Peyer's patch (tissue), 4 donors: ENCODE measurements around the gene CISD3.

Source experiments
- POLR2A ChIP-seq, 2 donors: fragments of 450-650 bp; IDR thresholded peaks; one replicate each; pipeline ENCODE4 v1.5.1; 2017; ENCODE audit warnings: antibody characterized with exemption in 2 of 2, mild to moderate bottlenecking in 2 of 2, moderate library complexity in 2 of 2
- TF ChIP-seq, protein P1 (sequence below), 6 experiments: fragments of 450-650 bp in 4 of 6; fragments of 200-600 bp in 2 of 6; sonication (generic) in 1 of 6; IDR thresholded peaks; one replicate each; pipeline ENCODE4 v1.5.1; 2017 to 2019; ENCODE audit warnings: antibody characterized with exemption in 6 of 6, mild to moderate bottlenecking in 3 of 6, moderate library complexity in 1 of 6

DNA sequence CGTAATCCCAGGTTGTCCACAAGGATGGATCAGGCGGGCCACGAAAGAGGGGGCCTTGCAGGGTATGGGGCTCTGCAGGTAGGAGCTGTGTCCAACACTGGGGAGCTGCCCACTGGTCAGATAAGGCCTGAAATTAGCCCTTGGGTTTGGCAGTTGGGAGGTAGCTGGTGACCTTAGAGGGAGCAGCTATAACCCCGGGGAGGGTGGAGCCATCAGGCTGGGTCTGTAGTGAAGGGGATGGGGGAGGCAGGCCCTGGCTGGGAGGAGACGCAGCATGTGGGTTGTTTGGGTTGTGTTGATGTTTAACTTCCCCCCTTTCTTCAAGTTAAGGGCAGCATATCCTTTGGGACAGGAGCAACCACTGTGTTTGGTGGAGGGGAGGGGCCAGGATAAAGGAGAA lies 19.2 kb upstream of the CISD3 start:
- no peak for TF ChIP-seq POLR2A (IDR thresholded peaks at IDR 0.05)
- TF ChIP-seq, protein P1, sequence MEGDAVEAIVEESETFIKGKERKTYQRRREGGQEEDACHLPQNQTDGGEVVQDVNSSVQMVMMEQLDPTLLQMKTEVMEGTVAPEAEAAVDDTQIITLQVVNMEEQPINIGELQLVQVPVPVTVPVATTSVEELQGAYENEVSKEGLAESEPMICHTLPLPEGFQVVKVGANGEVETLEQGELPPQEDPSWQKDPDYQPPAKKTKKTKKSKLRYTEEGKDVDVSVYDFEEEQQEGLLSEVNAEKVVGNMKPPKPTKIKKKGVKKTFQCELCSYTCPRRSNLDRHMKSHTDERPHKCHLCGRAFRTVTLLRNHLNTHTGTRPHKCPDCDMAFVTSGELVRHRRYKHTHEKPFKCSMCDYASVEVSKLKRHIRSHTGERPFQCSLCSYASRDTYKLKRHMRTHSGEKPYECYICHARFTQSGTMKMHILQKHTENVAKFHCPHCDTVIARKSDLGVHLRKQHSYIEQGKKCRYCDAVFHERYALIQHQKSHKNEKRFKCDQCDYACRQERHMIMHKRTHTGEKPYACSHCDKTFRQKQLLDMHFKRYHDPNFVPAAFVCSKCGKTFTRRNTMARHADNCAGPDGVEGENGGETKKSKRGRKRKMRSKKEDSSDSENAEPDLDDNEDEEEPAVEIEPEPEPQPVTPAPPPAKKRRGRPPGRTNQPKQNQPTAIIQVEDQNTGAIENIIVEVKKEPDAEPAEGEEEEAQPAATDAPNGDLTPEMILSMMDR (IDR thresholded peaks at IDR 0.05): no peak
